ENCODE measurements around the gene EXPH5. TPM values are rescaled to one million over a fixed set of nuclear protein-coding genes. Genes with fewer than 3 reads are reported as not detected.

Gene EXPH5
- polyA plus RNA-seq, 1 donor (not counting 4 experiments of a cell fraction or from before 2014, with no cell fraction given), result 11.7 TPM

DNA sequence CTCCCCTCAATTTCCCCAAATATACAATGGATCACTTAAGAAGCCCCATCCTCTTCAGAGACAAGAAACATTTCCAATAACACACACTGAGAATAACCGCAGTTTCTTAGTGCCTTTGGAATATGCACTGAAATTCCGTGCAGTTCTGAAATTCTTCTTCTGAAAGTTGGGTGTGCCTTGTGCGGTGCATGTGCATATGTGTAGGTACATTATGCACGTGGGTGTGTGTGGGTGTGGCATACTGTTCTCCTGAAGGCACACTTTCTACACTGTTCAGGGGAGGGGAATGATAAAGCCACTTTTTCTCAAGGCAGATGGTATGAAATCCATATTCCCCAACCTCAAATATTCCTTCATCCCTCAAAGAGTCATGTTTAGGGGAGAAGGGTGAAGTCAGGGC lies 1.7 kb downstream of the EXPH5 start:
- H3K9me1 ChIP-seq (ENCODE audit: control insufficient read depth, extremely low read depth, insufficient read depth, low read length), result no peaks in the 10 kb centered on the region
- H3K4me2 ChIP-seq (ENCODE audit: control insufficient read depth, extremely low read depth, insufficient read depth, low read depth, low read length), result peak overlapping the region; percentile 92
- H3K4me1 ChIP-seq (ENCODE audit: control insufficient read depth, extremely low read depth, insufficient read depth, low read length), result peaks cover 40% of the 10 kb centered on the region
- DNase-seq (ENCODE audit: low read depth, low spot score), result no peak
- peak overlapping the region; percentile 97 for H3K27ac ChIP-seq (ENCODE audit: control insufficient read depth, insufficient read depth, low read length)
- no peak for TF ChIP-seq CTCF (optimal IDR thresholded peaks at IDR 0.05 in 1 of 3, IDR thresholded peaks at IDR 0.05 in 1 of 3, conservative IDR thresholded peaks at IDR 0.05 in 1 of 3; ENCODE audit: extremely low read depth in 1 of 3, insufficient read depth in 2 of 3, low read length in 3 of 3)
- dilution Hi-C loops (cut with MboI; ENCODE audit: extremely low pct_ligation_motif_present, low sequenced_read_pairs), result no loop called here
- H3K27me3 ChIP-seq (ENCODE audit: control insufficient read depth, extremely low read depth, insufficient read depth, low read length), result no peaks in the 10 kb centered on the region
- no peaks in the 10 kb centered on the region for H4K20me1 ChIP-seq (ENCODE audit: control insufficient read depth, extremely low read depth, insufficient read depth, low read length)
- FAIRE-seq, result peak; percentile 83
- peaks cover 0 to 3% of the 10 kb centered on the region in 2 experiments for H3K36me3 ChIP-seq (ENCODE audit: control insufficient read depth in 2 of 2, extremely low read depth in 1 of 2, insufficient read depth in 2 of 2, low read length in 2 of 2)
- H3K9me3 ChIP-seq (ENCODE audit: control insufficient read depth, low read depth, low read length), result no peaks in the 10 kb centered on the region
- H3K4me3 ChIP-seq (ENCODE audit: control insufficient read depth in 2 of 3, extremely low read depth in 1 of 3, insufficient read depth in 2 of 3, low read depth in 1 of 3, low read length in 3 of 3), result peak overlapping the region; percentile 72 to 96 (median 78)
- peak overlapping the region; percentile 96 for H3K9ac ChIP-seq (ENCODE audit: control insufficient read depth, extremely low read depth, insufficient read depth, low read length)
- H2AFZ ChIP-seq (ENCODE audit: control insufficient read depth, low read length), result no peak overlapping the region
- peaks cover 47% of the 10 kb centered on the region for H3K79me2 ChIP-seq (ENCODE audit: control insufficient read depth, insufficient read depth, low read length)

- H3K4me1 ChIP-seq (ENCODE audit: control insufficient read depth, extremely low read depth, insufficient read depth, low read length), result peaks cover 40% of the 10 kb centered on the region
- H3K36me3 ChIP-seq (ENCODE audit: control insufficient read depth in 2 of 2, extremely low read depth in 1 of 2, insufficient read depth in 2 of 2, low read length in 2 of 2), result peaks cover 0 to 3% of the 10 kb centered on the region in 2 experiments
- H3K27me3 ChIP-seq (ENCODE audit: control insufficient read depth, extremely low read depth, insufficient read depth, low read length), result no peaks in the 10 kb centered on the region
- peak overlapping the region; percentile 46 for H3K27ac ChIP-seq (ENCODE audit: control insufficient read depth, insufficient read depth, low read length)
- dilution Hi-C loops (cut with MboI; ENCODE audit: extremely low pct_ligation_motif_present, low sequenced_read_pairs), result no loop called here
- no peak for DNase-seq (ENCODE audit: low read depth, low spot score)
- TF ChIP-seq EZH2 (IDR thresholded peaks at IDR 0.05; ENCODE audit: low read length) (no peak), CTCF (optimal IDR thresholded peaks at IDR 0.05 in 1 of 3, IDR thresholded peaks at IDR 0.05 in 1 of 3, conservative IDR thresholded peaks at IDR 0.05 in 1 of 3; ENCODE audit: extremely low read depth in 1 of 3, insufficient read depth in 2 of 3, low read length in 3 of 3) (no peak)
- H3K9me1 ChIP-seq (ENCODE audit: control insufficient read depth, extremely low read depth, insufficient read depth, low read length), result no peaks in the 10 kb centered on the region
- H3K4me3 ChIP-seq (ENCODE audit: control insufficient read depth in 2 of 3, extremely low read depth in 1 of 3, insufficient read depth in 2 of 3, low read depth in 1 of 3, low read length in 3 of 3), result peak overlapping the region in 2 of 3 experiments; percentile 39 to 53
- peak overlapping the region; percentile 50 for H3K9ac ChIP-seq (ENCODE audit: control insufficient read depth, extremely low read depth, insufficient read depth, low read length)
- no peaks in the 10 kb centered on the region for H3K9me3 ChIP-seq (ENCODE audit: control insufficient read depth, low read depth, low read length)
- peak overlapping the region; percentile 66 for H2AFZ ChIP-seq (ENCODE audit: control insufficient read depth, low read length)
- no peaks in the 10 kb centered on the region for H4K20me1 ChIP-seq (ENCODE audit: control insufficient read depth, extremely low read depth, insufficient read depth, low read length)
- FAIRE-seq, result peak; percentile 39
- peak overlapping the region; percentile 85 for H3K4me2 ChIP-seq (ENCODE audit: control insufficient read depth, extremely low read depth, insufficient read depth, low read depth, low read length)
- peaks cover 64% of the 10 kb centered on the region for H3K79me2 ChIP-seq (ENCODE audit: control insufficient read depth, insufficient read depth, low read length)
Observed at GRCh38 chr11:108589136-108589535, 4.4 kb downstream of the EXPH5 start.

Data from keratinocyte (primary cell).